ENCODE results near the gene RETN.

Gene RETN

DNA sequence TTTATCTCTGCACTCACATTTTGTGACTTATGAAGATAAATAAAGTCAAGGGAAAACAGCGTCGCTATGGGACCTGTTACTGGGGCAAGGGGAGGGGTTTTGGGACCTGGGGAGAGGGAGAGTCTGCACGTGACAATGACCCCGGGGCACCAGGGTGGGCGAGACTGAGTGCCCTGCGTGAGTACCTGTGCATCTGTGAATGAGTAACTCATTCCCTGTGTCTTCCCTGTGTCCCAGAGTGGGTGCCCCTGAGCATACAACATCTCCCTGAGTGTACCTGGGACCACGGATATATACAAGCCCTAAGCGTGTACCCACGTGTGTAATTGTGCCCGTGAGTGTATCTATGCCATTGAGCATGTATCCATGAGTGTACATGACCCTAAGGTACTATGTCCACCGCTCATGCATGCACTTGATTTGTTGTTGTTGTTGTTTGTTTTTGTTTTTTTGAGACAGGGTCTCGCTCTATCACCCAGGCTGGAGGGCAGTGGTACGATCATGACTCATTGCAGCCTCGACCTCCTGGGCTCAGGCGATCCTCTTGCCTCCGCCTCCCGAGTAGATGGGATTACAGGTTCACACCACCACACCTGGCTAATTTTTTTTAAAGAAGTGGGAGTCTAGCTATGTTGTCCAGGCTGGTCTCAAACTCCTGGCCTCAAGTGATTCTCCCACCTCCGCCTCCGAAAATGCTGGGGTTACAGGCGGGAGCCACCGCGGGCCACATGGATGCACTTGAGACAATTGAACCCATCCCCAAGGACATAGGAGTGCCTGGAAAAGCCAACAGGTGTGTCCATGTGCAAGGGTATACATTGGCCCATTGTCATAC lies 11.1 kb downstream of the RETN start:
- H3K9me3 Mint-ChIP-seq = no peaks in the 10 kb centered on the region
- peaks cover 17% of the 10 kb centered on the region for H3K27me3 Mint-ChIP-seq
- ATAC-seq (ENCODE audit: low read depth) = no peak
- peaks cover 44% of the 10 kb centered on the region for H3K4me1 Mint-ChIP-seq
- peaks cover 9% of the 10 kb centered on the region for H3K36me3 Mint-ChIP-seq
- H3K4me3 Mint-ChIP-seq = peak overlapping the region; percentile 97
- no peak for DNase-seq (ENCODE audit: low spot score in 2 of 2)
- peak overlapping the region; percentile 87 for H3K27ac Mint-ChIP-seq

DNA sequence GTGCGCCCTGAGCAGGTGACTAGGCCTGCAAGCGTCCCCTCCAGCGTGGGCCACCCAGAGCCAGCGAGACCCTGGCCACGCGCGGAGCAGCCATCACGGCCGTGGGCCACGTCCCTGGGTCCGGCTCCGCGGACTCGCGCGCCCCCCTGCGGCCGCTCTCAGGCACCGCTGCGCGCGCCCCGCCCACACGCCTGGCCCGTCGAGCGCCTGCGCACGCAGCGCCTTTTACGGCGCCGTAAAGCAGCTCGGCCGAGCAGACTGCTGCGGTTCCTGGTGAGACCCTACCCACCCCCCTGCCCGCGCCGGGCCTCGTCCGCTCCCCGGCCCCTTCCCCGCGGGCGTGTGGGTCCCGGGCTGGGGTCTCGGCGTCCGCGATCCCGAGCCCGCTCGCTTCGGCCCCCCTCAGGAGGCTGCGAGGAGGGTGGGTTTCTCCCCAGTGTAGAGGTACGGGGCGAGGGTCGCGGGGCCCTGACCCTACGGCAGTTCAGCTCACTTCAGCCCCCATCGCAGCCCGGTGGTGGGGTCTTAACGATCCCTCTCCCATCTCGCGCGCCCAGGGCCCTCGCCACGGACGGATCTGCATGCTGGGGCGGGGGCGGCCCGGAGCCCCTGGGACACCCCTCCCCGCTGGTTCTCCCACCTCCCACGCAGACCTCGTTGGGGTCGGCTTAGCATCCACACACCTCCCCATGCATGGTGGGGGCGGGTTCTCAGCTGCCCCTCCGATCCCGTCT lies 11.9 kb downstream of the RETN start, which contains the start of gene TRAPPC5:
TSS of gene TRAPPC5 (plus strand) at position 228 of the 734 bp plus-strand sequence. CDS start 1,421 bp downstream, outside the sequence.
- Mint-ChIP-seq H3K36me3 (peaks cover 9% of the 10 kb centered on the region), H3K9me3 (no peaks in the 10 kb centered on the region), H3K27me3 (peaks cover 16% of the 10 kb centered on the region), H3K4me3 (peak within 1 kb of the TSS; percentile 97), H3K27ac (peak within 1 kb of the TSS; percentile 93), H3K4me1 (peaks cover 48% of the 10 kb centered on the region)
- peak; percentile 86 to 94 for DNase-seq (ENCODE audit: low spot score in 2 of 2)
- ATAC-seq (ENCODE audit: low read depth) = peak; percentile 48

DNA sequence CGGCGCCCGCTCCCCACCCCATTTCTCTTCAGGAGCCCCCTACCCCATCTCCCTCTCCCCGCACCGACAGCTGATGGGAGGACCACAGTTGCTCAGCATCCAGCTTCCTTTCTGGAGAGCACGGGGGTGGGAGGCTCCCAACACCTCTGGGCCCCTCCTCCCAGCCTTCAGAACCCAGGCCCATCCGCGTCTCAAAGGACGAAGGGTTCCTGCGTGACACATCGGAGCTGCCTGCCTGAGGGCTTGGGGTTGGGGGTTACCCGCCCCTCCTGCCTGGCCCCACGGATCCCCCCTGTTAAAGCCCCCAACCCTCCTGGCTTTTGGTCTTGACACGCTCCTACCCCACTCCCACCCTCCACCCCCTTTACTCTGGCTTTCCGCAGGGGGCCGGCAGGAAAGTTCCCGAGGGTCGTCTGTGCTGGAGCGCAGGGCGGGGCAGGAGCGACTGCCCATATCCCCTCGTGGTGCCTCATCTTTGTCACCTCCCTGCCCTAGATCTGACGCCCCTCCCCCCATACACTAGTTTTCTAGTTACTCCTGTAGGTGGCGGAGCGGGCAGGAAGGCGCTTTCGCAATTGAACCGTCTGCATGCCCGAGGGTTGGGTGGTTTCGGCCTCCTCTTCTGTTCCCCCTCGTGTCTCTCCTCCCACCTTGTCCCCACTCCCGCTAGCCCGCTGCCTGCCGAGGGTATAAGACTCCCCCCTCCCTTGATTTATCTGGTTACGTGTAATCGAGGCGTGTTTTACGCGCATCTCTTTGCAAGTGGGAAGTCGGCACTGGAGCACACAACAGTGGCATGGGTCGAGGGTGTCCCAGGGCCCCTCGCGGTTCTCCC lies 12.7 kb downstream of the RETN start:
- Mint-ChIP-seq H3K36me3 (peaks cover 9% of the 10 kb centered on the region), H3K27me3 (peaks cover 14% of the 10 kb centered on the region), H3K9me3 (no peaks in the 10 kb centered on the region), H3K4me1 (peaks cover 40% of the 10 kb centered on the region), H3K27ac (peak overlapping the region; percentile 93), H3K4me3 (peak overlapping the region; percentile 97)
- DNase-seq (ENCODE audit: low spot score in 2 of 2) (peak; percentile 74 to 80), ATAC-seq (ENCODE audit: low read depth) (peak; percentile 52)

DNA sequence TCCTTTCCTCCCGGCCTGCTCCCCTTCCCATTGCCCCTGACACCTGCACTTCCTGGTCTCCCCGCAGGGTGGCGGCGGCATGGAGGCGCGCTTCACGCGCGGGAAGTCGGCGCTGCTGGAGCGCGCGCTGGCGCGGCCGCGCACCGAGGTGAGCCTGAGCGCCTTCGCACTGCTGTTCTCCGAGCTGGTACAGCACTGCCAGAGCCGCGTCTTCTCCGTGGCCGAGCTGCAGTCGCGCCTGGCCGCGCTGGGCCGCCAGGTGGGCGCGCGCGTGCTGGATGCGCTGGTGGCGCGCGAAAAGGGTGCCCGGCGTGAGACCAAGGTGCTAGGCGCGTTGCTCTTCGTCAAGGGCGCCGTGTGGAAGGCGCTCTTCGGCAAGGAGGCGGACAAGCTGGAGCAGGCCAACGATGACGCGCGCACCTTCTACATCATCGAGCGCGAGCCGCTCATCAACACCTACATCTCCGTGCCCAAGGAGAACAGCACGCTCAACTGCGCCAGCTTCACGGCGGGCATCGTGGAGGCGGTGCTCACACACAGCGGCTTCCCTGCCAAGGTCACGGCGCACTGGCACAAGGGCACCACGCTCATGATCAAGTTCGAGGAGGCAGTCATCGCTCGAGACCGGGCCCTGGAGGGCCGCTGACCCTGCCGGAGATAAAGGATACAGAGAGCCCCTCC lies 13.5 kb downstream of the RETN start:
- H3K4me1 Mint-ChIP-seq = peaks cover 36% of the 10 kb centered on the region
- H3K36me3 Mint-ChIP-seq = peaks cover 9% of the 10 kb centered on the region
- ATAC-seq (ENCODE audit: low read depth) (no peak), DNase-seq (ENCODE audit: low spot score in 2 of 2) (no peak)
- H3K27ac Mint-ChIP-seq = peak overlapping the region; percentile 93
- peak overlapping the region; percentile 97 for H3K4me3 Mint-ChIP-seq
- H3K27me3 Mint-ChIP-seq = peaks cover 10% of the 10 kb centered on the region
- H3K9me3 Mint-ChIP-seq = no peaks in the 10 kb centered on the region

DNA sequence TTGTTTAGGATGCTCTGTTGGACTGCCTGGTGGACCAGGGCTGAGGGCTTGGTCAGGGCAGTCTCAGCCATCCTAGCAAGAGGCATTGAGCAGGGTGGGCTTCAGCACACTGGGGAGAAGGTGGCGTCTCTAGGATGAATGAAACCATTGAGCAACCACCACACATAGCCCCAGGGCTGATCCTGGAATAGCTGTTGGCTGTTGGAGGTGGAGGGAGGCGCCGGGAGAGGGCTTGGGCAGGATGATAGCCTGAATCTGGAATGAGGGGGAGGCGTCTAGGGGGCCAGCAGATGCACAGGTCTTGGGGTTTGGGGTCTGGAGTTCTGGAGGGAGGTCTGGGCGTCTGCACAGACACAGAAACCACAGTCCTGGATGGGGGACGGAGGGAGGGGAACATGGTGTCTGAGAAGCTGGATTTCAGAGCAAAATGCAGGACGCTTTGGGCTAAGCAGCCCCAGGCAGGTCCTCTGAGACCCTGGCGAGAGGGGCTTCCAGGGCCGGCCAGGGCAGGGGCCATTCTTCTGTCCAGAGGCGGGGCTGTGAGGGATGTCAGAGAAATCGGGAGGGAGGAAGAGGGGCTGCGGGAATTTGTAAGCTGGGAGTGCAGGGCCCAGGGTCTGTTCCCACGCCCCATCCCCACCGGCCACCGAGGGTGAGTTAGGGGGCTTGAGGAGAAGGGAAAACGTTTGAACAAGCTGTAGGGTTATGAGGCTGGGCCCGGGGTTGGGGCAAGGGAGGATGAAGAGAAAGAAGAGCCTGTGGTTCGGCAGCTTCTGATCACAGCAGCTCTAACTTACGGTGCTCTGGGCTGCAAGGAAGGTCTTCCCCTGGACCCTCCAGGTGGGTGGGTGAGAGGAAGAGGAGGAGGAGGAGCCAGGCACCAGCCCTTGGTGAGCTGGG lies 16.9 kb downstream of the RETN start:
- H3K27ac Mint-ChIP-seq = peak overlapping the region; percentile 7

DNA sequence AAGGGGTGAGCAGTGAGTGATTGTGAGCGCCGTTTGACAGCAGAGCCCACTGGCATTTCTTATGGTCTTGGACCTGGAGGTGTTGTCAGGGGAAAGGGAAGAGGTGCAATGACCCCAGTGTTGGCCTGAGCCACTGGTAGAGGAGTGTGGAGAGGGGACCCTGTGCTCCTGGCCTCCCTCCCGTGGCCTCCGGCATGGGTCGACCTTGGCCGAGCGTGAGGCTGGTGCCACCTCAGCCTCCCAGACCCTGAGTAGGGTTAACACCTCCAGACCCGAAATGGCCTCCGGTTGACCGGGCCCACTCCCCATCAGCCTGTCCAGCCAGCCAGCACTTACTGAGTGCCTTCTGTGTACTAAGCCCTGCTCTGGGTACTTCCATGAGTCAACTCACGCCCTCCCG lies 18.3 kb downstream of the RETN start:
- peaks cover 12% of the 10 kb centered on the region for H3K4me1 Mint-ChIP-seq

More for the DNA sequence above, 16.9 kb downstream of the RETN start:
- H3K27me3 Mint-ChIP-seq = no peaks in the 10 kb centered on the region
- H3K4me3 Mint-ChIP-seq = no peak overlapping the region
- DNase-seq (ENCODE audit: low spot score in 2 of 2) = no peak
- no peak for ATAC-seq (ENCODE audit: low read depth)
- H3K36me3 Mint-ChIP-seq = peaks cover 12% of the 10 kb centered on the region
- H3K9me3 Mint-ChIP-seq = no peaks in the 10 kb centered on the region
- peaks cover 17% of the 10 kb centered on the region for H3K4me1 Mint-ChIP-seq

DNA sequence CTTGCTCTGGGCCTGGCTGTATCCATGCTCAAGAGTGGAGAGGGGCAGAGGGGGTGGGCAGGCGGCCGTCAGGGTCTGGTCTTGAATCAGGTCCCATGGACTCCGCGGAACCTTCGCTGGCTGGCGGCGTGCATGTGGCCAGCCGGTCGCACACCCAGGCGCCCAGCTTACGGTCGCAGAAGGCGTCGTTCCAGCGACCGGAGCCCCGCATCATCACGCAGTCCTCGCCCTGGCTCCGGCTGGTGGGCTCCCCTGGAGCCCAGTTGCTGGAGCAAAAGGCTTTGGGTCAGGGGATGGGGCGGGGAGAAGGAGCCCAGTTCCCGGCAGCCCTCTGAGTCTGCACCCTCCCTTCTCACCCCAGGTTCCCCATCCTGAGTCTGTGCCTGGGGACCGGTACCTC lies 20.3 kb downstream of the RETN start:
- Mint-ChIP-seq H3K36me3 (peaks cover 3% of the 10 kb centered on the region), H3K27me3 (no peaks in the 10 kb centered on the region), H3K4me3 (no peak overlapping the region), H3K9me3 (no peaks in the 10 kb centered on the region), H3K4me1 (peaks cover 10% of the 10 kb centered on the region), H3K27ac (no peak overlapping the region)
- ATAC-seq (ENCODE audit: low read depth) (no peak), DNase-seq (ENCODE audit: low spot score in 2 of 2) (no peak)

More for the DNA sequence above, 18.3 kb downstream of the RETN start:
- H3K36me3 Mint-ChIP-seq = peaks cover 9% of the 10 kb centered on the region
- no peak overlapping the region for H3K4me3 Mint-ChIP-seq
- H3K27ac Mint-ChIP-seq = peak overlapping the region; percentile 28
- ATAC-seq (ENCODE audit: low read depth) (no peak), DNase-seq (ENCODE audit: low spot score in 2 of 2) (no peak)
- no peaks in the 10 kb centered on the region for H3K27me3 Mint-ChIP-seq
- no peaks in the 10 kb centered on the region for H3K9me3 Mint-ChIP-seq

DNA sequence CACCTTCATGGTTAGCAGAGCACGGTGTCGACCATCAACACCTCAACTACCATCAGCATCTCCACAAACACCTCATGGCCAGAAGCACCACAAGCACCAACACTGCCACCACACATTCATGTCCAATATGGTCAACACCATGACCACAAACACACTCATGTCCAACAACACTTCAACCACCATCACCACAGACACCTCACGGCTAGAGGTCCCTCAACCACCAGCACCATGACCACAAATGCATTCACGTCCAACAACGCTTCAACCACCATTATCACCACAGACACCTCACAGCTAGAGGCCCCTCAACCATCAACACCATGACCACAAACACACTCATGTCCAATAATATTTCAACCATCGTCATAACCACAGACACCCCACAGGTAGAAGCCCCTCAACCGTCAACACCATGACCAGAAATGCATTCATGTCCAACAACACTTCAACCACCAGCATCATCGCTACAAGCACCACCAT lies 22.0 kb downstream of the RETN start:
- Mint-ChIP-seq H3K27me3 (no peaks in the 10 kb centered on the region), H3K4me3 (no peak overlapping the region), H3K36me3 (peaks cover 3% of the 10 kb centered on the region), H3K27ac (no peak overlapping the region), H3K4me1 (peaks cover 14% of the 10 kb centered on the region), H3K9me3 (no peaks in the 10 kb centered on the region)
- DNase-seq (ENCODE audit: low spot score in 2 of 2) (no peak), ATAC-seq (ENCODE audit: low read depth) (no peak)

DNA sequence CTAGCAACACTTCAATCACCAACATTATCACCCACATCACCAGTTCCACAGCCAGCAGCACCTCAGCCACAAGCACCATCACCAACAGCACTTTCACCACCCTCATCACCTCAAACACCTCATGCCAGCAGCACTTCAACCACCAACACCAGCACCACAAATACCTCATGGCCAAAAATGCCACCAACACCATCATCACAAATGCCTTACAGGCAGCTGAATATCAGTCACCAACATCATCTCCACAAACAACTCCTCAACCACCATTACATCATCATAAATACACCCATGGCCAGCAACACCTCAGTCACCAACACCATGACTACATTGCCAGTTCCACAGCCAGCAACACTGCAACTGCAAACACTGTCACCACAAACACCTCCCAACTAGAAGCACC lies 22.6 kb downstream of the RETN start:
- Mint-ChIP-seq H3K27ac (no peak overlapping the region), H3K27me3 (no peaks in the 10 kb centered on the region), H3K4me3 (no peak overlapping the region), H3K4me1 (peaks cover 15% of the 10 kb centered on the region), H3K9me3 (no peaks in the 10 kb centered on the region), H3K36me3 (peaks cover 5% of the 10 kb centered on the region)
- DNase-seq (ENCODE audit: low spot score in 2 of 2) (no peak), ATAC-seq (ENCODE audit: low read depth) (no peak)

DNA sequence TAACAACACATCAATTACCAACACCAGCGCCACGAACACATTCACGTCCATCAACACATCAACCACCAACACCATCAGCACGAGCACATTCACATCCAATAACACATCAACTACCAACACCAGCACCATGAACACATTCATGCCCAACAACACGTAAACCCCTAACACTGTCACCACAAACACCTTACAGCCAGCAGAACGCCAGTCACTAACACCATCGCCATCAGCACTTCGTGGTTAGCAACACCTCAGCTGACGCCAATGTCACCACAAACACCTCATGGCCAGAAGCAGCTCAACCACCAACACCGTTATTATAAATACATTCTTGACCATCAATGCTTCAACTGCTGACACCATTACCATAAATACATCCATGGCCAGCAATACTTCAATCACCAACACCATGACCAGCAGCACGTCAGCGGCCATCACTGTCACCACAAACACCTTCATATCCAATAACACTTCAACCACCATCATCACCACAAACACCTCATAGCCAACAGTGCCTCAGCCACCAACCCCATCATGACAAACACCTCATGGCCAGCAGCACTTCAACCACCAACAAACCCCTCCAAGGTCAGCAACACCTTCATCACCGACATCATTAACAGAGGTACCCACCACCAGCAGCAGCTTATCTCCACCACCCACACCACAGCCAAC lies 23.7 kb downstream of the RETN start:
- Mint-ChIP-seq H3K36me3 (peaks cover 7% of the 10 kb centered on the region), H3K4me3 (no peak overlapping the region), H3K9me3 (no peaks in the 10 kb centered on the region), H3K27me3 (no peaks in the 10 kb centered on the region), H3K27ac (no peak overlapping the region), H3K4me1 (peaks cover 15% of the 10 kb centered on the region)
- DNase-seq (ENCODE audit: low spot score in 2 of 2) = no peak
- ATAC-seq (ENCODE audit: low read depth) = no peak

DNA sequence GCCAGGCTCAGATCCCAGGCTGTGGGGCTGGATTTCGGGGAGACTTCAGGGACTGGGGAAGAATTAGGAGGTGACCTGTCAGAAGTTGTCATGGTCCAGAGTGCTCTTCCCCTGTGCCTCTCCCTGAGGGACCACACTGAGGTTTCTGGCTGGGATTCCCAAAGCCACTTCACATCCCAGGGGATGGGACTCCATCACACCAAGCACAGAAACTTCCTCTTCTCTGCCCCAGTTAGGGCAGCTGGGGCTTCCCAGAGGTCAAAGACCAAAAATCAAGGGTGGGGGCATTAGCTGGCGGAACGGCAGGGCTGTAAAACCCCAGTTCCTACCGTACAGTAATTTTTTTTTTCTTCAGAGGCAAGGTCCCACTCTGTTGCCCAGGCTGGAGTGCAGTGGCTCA lies 25.6 kb downstream of the RETN start:
- Mint-ChIP-seq H3K4me3 (peak overlapping the region; percentile 16), H3K27ac (peak overlapping the region; percentile 62), H3K36me3 (peaks cover 7% of the 10 kb centered on the region), H3K27me3 (no peaks in the 10 kb centered on the region), H3K4me1 (peaks cover 26% of the 10 kb centered on the region), H3K9me3 (no peaks in the 10 kb centered on the region)
- DNase-seq (ENCODE audit: low spot score in 2 of 2) (peak in 1 of 2 donors; percentile 48), ATAC-seq (ENCODE audit: low read depth) (peak; percentile 85)

DNA sequence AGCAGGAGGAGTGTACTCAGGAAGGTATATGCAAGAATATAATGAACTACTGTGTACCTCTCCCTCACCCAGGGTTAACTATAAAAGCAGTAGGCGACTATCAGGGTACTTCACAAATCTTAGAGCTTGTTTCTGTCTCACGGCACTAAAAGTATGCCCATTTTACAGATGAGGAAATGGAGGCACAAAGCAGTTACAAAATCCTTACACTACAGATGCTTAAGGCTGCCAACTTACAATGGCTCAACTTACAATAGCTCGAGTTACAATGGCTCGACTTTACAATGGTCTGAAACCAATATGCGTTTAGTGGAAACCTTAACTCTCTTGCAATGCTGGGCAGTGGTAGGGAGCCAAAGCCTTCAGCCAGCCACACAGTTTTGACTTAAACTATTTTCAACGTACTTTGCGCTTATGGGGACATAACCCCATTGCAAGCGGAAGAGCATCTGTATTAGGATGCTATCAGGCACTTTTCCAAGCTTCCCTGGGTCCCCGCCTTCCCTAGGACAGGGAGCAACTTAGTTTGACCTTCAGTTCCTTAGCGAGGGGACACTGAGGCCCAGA lies 29.0 kb downstream of the RETN start:
- Mint-ChIP-seq H3K36me3 (peaks cover 8% of the 10 kb centered on the region), H3K4me3 (no peak overlapping the region), H3K27me3 (no peaks in the 10 kb centered on the region), H3K9me3 (no peaks in the 10 kb centered on the region), H3K4me1 (peaks cover 51% of the 10 kb centered on the region), H3K27ac (no peak overlapping the region)
- ATAC-seq (ENCODE audit: low read depth) (no peak), DNase-seq (ENCODE audit: low spot score in 2 of 2) (no peak)

All from memory B cell (primary cell).